ENCODE results near the gene CELA2B.

GRCh38 chr1:15431571-15431948 lies 44.3 kb upstream of the CELA2B start:
- no peak for TF ChIP-seq CTCF (conservative IDR thresholded peaks at IDR 0.05)
- no peak for TF ChIP-seq ZFX (IDR thresholded peaks at IDR 0.05)
